Measurements from ENCODE around the gene SORCS2. TPM values are rescaled to one million over a fixed set of nuclear protein-coding genes. Genes with fewer than 3 reads are reported as not detected.

The SORCS2 gene
- total and polyA plus RNA-seq, 2 of the 8 experiments (the other 6 are each of a cell fraction or from before 2014, with no cell fraction given) = 0.36 to 1.8 TPM

- no peak overlapping the region for H3K14ac ChIP-seq (ENCODE audit: insufficient read length)
- no peaks in the 10 kb centered on the region for H3K23me2 ChIP-seq (ENCODE audit: low read depth, low read length)
- no peak overlapping the region for H3K9ac ChIP-seq (replicated peaks in 1 of 4; ENCODE audit: extremely low read depth in 1 of 4, low read depth in 3 of 4, low read length in 3 of 4)
- H3K23ac ChIP-seq (ENCODE audit: insufficient read length) = no peak overlapping the region
- H3K27me3 ChIP-seq (replicated peaks in 1 of 4; ENCODE audit: control insufficient read depth in 3 of 4, extremely low read depth in 1 of 4, insufficient read depth in 3 of 4, low read length in 3 of 4) = no peaks in the 10 kb centered on the region
- DNase-seq (ENCODE audit: low read depth in 1 of 2, low spot score in 2 of 2) = no peak
- peaks cover 3 to 5% of the 10 kb centered on the region in 2 experiments; a peak in 2 of 4 replicates for H3K9me3 ChIP-seq (ENCODE audit: insufficient read depth in 2 of 2, low read depth in 1 of 2, low read length in 1 of 2)
- no peak overlapping the region for H3K4me2 ChIP-seq (ENCODE audit: insufficient read depth in 1 of 2, low read depth in 2 of 2, low read length in 2 of 2)
- CTCF ChIA-PET (ENCODE audit: partially characterized antibody) = interaction anchor here (1.0 kb wide), 2 partner anchors 42 to 43 kb away, joined by 3 read pairs; no protein-coding TSS in a partner anchor
- H3K79me1 ChIP-seq (ENCODE audit: low read depth, low read length) = no peaks in the 10 kb centered on the region
- H2BK12ac ChIP-seq (ENCODE audit: low read depth, low read length) = no peak overlapping the region
- H3K4me3 ChIP-seq (ENCODE audit: extremely low read depth in 1 of 4, insufficient read depth in 2 of 4, low read depth in 3 of 4, low read length in 4 of 4) = no peak overlapping the region
- H4K91ac ChIP-seq (replicated peaks; ENCODE audit: insufficient read length, low read length) = no peak overlapping the region
- H2BK5ac ChIP-seq (ENCODE audit: low read depth, low read length) = no peak overlapping the region; the same call in 1 of the 2 replicates
- no peak overlapping the region for H4K8ac ChIP-seq (ENCODE audit: extremely low read depth, insufficient read depth, low read length)
- H3K27ac ChIP-seq (ENCODE audit: low read depth, low read length) = no peak overlapping the region
- H2BK15ac ChIP-seq (ENCODE audit: low read length) = no peak overlapping the region
- H4K5ac ChIP-seq (ENCODE audit: insufficient read length, low read depth, low read length) = no peak overlapping the region
- H2BK120ac ChIP-seq (replicated peaks; ENCODE audit: low read depth, low read length) = no peak overlapping the region
- H2AK5ac ChIP-seq (ENCODE audit: low read depth, low read length) = no peak overlapping the region
- FAIRE-seq = no peak
- H3K79me2 ChIP-seq (ENCODE audit: control insufficient read depth in 1 of 2, insufficient read depth in 2 of 2, low read length in 2 of 2) = no peaks in the 10 kb centered on the region
- TF ChIP-seq CTCF (IDR thresholded peaks at IDR 0.05; ENCODE audit: control extremely low read depth in 1 of 3, insufficient read depth in 1 of 3, low read depth in 1 of 3, low read length in 3 of 3) (no peak), SUZ12 (IDR thresholded peaks at IDR 0.05; ENCODE audit: low read length) (no peak), TAF1 (IDR thresholded peaks at IDR 0.05; ENCODE audit: low read depth, low read length) (no peak), RXRA (IDR thresholded peaks at IDR 0.05; ENCODE audit: insufficient read depth, low read depth, low read length) (no peak), ZNF274 (IDR thresholded peaks at IDR 0.05; ENCODE audit: borderline replicate concordance, extremely low read depth, low read length) (no peak), CHD1 (IDR thresholded peaks at IDR 0.05; ENCODE audit: low read depth, low read length) (no peak), CHD2 (IDR thresholded peaks at IDR 0.05; ENCODE audit: low read length) (no peak)
- 91% methylated on average over 14 of the region's 14 CpGs; no CpG with 5 or more reads in 1 of the 2 experiments for WGBS, 2 experiments (ENCODE audit: extremely low coverage in 1 of 2, insufficient coverage in 1 of 2, insufficient read length in 1 of 2, insufficient replicate concordance in 2 of 2, low coverage in 1 of 2, low lambda C conversion rate in 2 of 2, missing lambda C conversion rate in 1 of 2)
- H3K36me3 ChIP-seq (ENCODE audit: control insufficient read depth in 2 of 4, insufficient read depth in 4 of 4, low read length in 3 of 4) = no peaks in the 10 kb centered on the region
- no peaks in the 10 kb centered on the region for H3K4me1 ChIP-seq (replicated peaks in 1 of 4; ENCODE audit: control insufficient read depth in 3 of 4, insufficient read depth in 4 of 4, low read length in 3 of 4)
- H4K20me1 ChIP-seq (replicated peaks in 1 of 2; ENCODE audit: control insufficient read depth in 1 of 2, insufficient read depth in 2 of 2, low read length in 2 of 2) = no peaks in the 10 kb centered on the region
- POLR2A ChIA-PET (ENCODE audit: partially characterized antibody) = no interaction called here
- no peak overlapping the region for H3K4ac ChIP-seq (replicated peaks; ENCODE audit: insufficient read length, low read depth, low read length)
- H2BK20ac ChIP-seq (ENCODE audit: low read length) = no peak overlapping the region
- no peak overlapping the region for H2AFZ ChIP-seq (ENCODE audit: low read length)
- no peak overlapping the region for H3K56ac ChIP-seq (replicated peaks; ENCODE audit: insufficient read length, low read depth, low read length)
- H3K18ac ChIP-seq (ENCODE audit: extremely low read depth, low read length) = no peak overlapping the region
Observed at GRCh38 chr4:7235030-7235380, 42.7 kb downstream of the SORCS2 start.
